T1000 (cell line): ENCODE data around the gene ENDOV.

ENCODE experiments used
- DNase-seq: peaks from one replicate; lab custom pipeline; 2025; ENCODE audit warnings: mixed read lengths; lab: John Stamatoyannopoulos, UW

ENDOV gene

DNA sequence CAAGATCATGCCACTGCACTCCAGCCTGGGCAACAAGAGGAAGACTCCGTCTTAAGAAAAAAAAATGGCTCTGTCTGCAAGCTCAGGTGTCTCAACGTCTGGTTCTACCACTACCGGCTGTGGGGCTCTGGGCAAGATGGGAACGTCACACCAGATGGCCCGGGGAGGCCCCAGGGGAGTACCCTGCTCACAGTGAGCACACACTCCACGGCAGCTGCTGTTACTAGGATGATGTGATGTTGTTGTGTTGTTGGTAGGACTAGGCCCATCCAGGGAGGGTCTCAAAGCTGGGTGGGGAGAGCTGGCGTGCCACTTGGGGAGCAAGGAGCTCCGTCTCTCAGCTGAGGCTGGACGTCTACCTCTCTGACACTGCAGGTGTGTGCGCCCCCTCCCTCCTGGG is 70.9 kb downstream of the ENDOV start:
- no peak for DNase-seq

- no peak for DNase-seq
Observed at GRCh38 chr17:80486692-80487091, 71.7 kb downstream of the ENDOV start.

DNA sequence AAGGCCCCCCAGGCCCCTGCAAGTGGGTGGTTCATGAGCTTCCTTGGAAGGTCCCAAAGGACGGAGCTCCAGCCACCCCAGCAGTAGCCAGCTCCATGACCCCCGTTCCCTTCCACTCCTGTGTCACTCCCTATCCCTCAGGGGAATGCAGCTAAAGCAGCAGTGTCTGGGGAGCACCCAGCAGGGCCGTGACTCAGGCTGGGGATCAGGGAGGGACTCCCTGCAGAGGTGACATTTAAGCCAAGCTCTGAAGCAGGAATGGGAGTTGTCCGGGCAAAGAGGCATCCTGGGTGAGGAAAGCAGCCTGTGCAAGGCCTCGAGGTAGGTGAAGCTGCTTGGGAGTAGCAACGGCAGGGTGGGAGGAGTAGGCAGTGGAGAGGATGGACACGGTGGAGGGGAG is 72.5 kb downstream of the ENDOV start:
- DNase-seq = no peak
